Measurements from ENCODE around the gene FBXO38. TPM values are rescaled to one million over a fixed set of nuclear protein-coding genes. Genes with fewer than 3 reads are reported as not detected.

The FBXO38 gene
- total RNA-seq, 1 experiment from 2014 or later: 35.8 TPM

GRCh38 chr5:148482697-148483462 lies 99.1 kb downstream of the FBXO38 start:
- H3K9me3 Mint-ChIP-seq: no peaks in the 10 kb centered on the region
- H3K4me3 Mint-ChIP-seq: no peak overlapping the region; the same call in 1 of the 2 replicates
- H3K4me1 Mint-ChIP-seq: peaks cover 7% of the 10 kb centered on the region
- TF ChIP-seq CTCF (IDR thresholded peaks at IDR 0.05) (peak; percentile 74; the same call in 1 of the 2 replicates), MAX (CRISPR knock-in tag; IDR thresholded peaks at IDR 0.05) (peak; percentile 38; the same call in 1 of the 2 replicates), ZNF281 (CRISPR knock-in tag; IDR thresholded peaks at IDR 0.05) (0 out of 2 replicates have a peak, but pooled peaks have one; percentile 25), ZNF138 (CRISPR knock-in tag; conservative IDR thresholded peaks at IDR 0.05) (no peak)
- ATAC-seq: peak; percentile 94
- H3K36me3 Mint-ChIP-seq: no peaks in the 10 kb centered on the region
- peaks cover 41% of the 10 kb centered on the region for H3K27me3 Mint-ChIP-seq (ENCODE audit: low read depth)
- ChIA-PET CTCF (interaction anchor here (0.6 to 3.4 kb wide), 12 partner anchors 9 to 632 kb away, joined by 3 to 15 read pairs (median 3); no protein-coding TSS in a partner anchor), POLR2A (no interaction called here)
- DNase-seq (ENCODE audit: low spot score): peak; percentile 88
- H3K27ac Mint-ChIP-seq: no peak overlapping the region

GRCh38 chr5:148483750-148484149 lies 100.0 kb downstream of the FBXO38 start:
- Mint-ChIP-seq H3K27me3 (ENCODE audit: low read depth) (peaks cover 47% of the 10 kb centered on the region), H3K36me3 (no peaks in the 10 kb centered on the region), H3K4me1 (peaks cover 7% of the 10 kb centered on the region), H3K4me3 (no peak overlapping the region), H3K9me3 (no peaks in the 10 kb centered on the region), H3K27ac (no peak overlapping the region)
- ChIA-PET POLR2A (no interaction called here), CTCF (interaction anchor here (0.8 to 3.4 kb wide), 4 partner anchors 10 to 247 kb away, joined by 5 to 15 read pairs (median 6); no protein-coding TSS in a partner anchor)
- DNase-seq (ENCODE audit: low spot score): no peak
- no peak for TF ChIP-seq ZNF532 (CRISPR knock-in tag; IDR thresholded peaks at IDR 0.05; ENCODE audit: borderline replicate concordance)
- TF ChIP-seq E2F4 (CRISPR knock-in tag; IDR thresholded peaks at IDR 0.05; ENCODE audit: borderline replicate concordance, low read depth): no peak
- no peak for TF ChIP-seq ESRRA (CRISPR knock-in tag; IDR thresholded peaks at IDR 0.05; ENCODE audit: borderline replicate concordance)
- no peak for TF ChIP-seq ZNF512 (CRISPR knock-in tag; IDR thresholded peaks at IDR 0.05; ENCODE audit: borderline replicate concordance)
- no peak for TF ChIP-seq ZNF396 (CRISPR knock-in tag; IDR thresholded peaks at IDR 0.05; ENCODE audit: borderline replicate concordance)
- no peak for TF ChIP-seq TP53 (CRISPR knock-in tag; IDR thresholded peaks at IDR 0.05)
- no peak for TF ChIP-seq NFATC4 (CRISPR knock-in tag; IDR thresholded peaks at IDR 0.05)
- TF ChIP-seq NFYB (CRISPR knock-in tag; conservative IDR thresholded peaks at IDR 0.05; ENCODE audit: low read depth): no peak
- no peak for ATAC-seq
